IPS DF 19.7 (cell line): ENCODE measurements around the gene ZKSCAN3.
A peak's percentile ranks its signal among the peaks of the same experiment; 100 is the strongest.
"Not testable (repeated sequence)": the region's sequence is repeated elsewhere in the genome, so short reads cannot be mapped to it uniquely, and the experiment has no call there.

Source experiments
- DNase-seq: peaks from one replicate; pipeline ENCODE4 v3.0.0-alpha.2; 2013; ENCODE audit warnings: low read depth, low spot score

ZKSCAN3 gene

GRCh38 chr6:28349892-28350737, at the start of gene ZKSCAN3:
ZKSCAN3 (plus strand) TSS chr6:28349947; CDS start chr6:28359587, 9,640 bp downstream.
- DNase-seq: peak; percentile 70

GRCh38 chr6:28303570-28303969, 46.2 kb upstream of the ZKSCAN3 start:
- DNase-seq: no peak

DNA sequence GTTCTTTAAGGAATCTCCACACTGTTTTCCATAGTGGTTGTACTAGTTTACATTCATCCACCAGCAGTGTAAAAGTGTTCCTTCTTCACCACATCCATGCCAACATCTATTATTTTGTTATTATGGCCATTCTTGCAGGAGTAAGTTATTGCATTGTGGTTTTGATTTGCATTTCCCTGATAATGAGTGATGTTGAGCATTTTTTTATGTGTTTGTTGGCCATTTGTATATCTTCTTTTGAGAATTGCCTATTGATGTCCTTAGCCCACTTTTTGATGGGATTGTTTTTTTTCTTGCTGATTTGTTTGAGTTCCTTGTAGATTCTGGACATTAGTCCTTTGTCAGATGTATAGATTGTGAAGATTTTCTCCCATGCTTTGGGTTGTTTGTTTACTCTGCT, 43.4 kb upstream of the ZKSCAN3 start:
- not testable (repeated sequence) for DNase-seq

- DNase-seq: no peak
Observed at GRCh38 chr6:28311139-28311823, 38.5 kb upstream of the ZKSCAN3 start.

GRCh38 chr6:28312939-28313338, 36.8 kb upstream of the ZKSCAN3 start:
- DNase-seq: no peak

DNA sequence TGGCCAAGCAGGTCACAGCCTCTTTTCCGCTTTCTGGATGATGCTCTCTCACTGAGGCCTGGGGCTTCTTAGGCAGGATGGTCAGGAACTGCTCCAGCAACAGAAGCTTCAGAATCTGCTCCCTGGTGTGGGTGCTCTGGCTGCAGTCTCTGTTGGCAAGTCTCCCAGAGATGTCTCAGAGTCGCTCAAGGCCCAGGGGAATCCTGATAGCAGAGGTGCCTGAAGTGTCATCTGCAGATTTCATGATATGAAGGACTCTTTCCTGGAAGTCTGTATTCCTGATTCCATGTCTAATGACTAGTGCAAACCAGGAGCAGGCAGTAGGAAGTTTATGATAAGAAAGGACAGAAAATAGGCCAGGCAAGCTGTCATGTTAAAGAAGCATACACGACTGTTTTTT, 34.1 kb upstream of the ZKSCAN3 start:
- DNase-seq: no peak

DNA sequence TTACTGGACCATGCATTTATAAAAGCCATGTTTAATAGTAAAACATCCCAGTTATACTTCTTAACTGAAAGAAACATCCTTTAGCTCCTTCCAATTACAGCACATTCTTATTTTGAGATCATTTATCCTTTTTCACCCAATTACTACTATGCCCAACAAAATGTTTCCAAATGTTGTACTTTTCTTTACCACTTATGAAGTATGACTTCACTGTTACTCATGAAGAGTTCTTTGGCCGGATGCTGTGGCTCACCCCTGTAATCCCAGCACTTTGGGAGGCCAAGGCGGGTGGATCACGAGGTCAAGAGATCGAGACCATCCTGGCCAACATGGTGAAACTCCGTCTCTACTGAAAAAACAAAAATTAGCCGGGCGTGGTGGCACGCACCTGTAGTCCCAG, 31.9 kb upstream of the ZKSCAN3 start:
- DNase-seq: not testable (repeated sequence)

- no peak for DNase-seq
Observed at GRCh38 chr6:28322661-28323060, 27.1 kb upstream of the ZKSCAN3 start.

DNA sequence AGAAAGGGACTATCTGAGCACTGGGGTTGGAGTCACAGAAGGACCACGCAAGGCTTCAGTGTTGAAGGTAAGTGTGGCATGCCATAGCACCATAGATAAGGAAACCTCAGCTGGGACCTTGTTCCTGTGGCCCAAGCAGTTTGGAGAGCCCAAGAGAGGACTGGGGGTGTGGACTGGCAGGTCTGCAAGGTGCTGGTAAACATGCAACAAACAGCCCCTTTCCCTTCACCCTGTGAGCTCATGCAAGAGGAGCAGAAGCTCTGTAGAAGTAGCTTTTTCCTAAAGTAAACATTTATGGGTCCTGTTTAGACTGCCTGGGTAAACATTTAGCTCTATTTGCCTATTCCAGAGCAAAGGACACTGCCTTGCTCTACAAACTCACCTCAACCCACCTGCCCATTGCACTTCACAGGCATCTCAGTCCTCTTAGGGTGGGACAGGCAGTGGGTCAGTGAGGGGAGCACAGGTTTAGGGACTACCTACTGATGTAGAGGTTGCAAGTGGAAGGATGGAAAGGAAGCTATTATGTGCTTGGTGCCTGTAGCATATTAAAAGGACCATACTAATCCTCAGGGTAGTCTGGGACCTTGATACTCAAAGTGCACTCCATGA, 25.8 kb upstream of the ZKSCAN3 start:
- no peak for DNase-seq

DNA sequence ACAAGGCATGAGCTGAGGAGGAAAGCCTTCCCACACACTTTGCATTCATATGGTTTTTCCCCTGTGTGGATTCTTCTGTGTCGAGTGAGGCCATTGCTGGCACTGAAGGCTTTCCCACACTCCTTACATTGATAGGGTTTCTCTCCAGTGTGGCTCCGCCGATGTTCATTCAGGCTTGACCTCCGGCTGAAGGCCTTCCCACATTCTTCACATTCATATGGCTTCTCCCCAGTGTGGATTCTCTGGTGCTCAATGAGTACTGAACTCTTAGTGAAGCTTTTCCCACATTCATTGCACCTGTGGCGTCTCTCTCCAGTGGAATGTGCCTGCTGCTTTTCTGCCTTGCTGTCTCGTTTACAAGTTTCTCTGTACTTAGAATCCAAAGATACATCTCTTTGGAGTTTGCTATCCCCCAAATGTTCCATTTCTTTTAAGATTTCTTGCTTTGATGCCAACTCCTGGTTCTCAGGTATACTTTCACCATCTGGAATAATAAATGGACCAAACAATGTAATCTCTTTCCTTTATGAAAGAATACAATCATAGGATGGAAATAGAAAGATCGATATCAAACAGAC, 23.3 kb upstream of the ZKSCAN3 start:
- DNase-seq: no peak

DNA sequence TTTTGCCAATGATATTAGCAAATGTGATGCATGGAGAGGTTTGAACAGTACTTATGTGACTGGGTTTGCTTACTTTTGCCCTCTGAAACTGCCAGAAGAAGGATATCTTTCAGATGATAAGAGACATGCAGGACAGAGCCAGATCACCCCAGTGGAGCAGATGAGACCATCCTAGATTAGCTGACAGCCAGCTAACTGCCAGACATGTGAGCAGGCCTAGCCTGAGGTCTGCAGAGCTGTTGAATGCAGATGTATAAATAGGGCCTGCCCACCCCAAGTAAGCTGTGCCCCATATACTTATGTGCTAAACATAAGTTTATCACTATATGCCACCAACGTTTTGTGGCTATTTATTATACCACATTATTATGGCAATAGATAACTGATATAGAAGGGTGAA, 19.7 kb upstream of the ZKSCAN3 start:
- no peak for DNase-seq

DNA sequence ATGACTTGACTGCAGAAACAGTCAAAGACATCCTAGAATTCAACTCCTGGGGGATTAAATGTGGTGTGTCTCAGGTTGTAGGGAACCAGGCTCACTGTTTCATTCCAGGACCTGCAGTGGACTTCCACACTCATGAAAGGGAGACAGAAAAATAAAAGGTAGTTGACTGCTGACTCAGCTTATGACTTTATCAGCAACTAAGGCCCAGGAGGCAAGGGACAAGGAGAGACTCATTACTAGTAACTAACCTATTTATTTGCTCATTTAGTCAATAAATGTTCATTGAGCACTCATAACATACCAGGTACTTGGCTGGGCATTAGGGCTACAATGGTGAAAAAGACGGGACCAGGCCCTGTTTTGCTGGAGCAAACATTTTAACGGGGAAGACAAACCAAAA, 16.7 kb upstream of the ZKSCAN3 start:
- DNase-seq: no peak

DNA sequence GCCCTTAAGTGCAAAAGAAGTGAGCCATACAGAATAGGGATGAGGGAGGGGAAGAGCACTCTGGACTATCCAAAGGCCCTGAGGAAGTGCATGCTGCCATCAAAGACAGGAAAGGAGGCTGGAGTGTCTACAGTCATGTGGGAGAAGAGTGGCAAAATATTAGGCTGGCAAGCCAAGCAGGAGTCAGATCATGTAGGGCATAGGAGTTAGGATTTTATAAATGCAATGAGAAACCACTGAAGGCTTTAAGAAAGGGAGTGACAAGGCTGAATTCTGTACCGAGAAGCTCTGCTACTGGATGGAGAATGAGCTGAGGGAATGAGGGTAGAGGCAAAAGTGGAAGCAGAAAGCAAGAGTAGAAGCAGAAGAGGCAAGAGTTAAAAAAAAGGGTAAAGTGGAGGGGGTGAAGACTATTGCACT, 16.1 kb upstream of the ZKSCAN3 start:
- DNase-seq: no peak

- DNase-seq: no peak
Observed at GRCh38 chr6:28334286-28335039, 15.3 kb upstream of the ZKSCAN3 start.

DNA sequence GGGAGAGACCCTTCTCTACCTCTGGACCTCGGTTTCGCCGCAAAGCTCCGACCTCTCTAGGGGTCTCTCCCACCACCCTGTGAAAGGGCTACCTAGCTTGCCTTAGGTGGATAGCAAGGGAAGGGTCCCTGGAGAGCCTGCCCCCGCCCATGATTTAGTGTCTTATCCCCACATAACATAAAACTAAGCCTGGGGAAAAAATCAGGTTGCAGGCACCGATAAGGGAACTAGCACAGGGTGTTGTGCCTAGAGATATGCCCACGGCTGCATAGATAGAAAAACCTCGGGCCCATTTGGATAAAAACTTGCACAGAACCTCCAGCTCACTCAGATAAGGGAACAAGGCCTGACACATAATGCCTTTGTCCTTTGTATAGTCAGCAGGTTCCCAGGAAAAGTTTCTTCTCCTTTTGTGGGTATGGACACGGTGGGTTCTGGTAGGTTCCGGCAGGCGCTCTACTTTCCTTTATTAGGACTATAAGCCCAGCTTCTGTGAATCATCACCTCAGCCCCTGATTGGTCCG, 14.6 kb upstream of the ZKSCAN3 start:
- no peak for DNase-seq

GRCh38 chr6:28335564-28336283, 14.0 kb upstream of the ZKSCAN3 start, which contains the start of gene ZSCAN31:
ZSCAN31 (minus strand) TSS chr6:28336148; CDS start chr6:28329683, 6,465 bp downstream.
- DNase-seq: peak; percentile 98

DNA sequence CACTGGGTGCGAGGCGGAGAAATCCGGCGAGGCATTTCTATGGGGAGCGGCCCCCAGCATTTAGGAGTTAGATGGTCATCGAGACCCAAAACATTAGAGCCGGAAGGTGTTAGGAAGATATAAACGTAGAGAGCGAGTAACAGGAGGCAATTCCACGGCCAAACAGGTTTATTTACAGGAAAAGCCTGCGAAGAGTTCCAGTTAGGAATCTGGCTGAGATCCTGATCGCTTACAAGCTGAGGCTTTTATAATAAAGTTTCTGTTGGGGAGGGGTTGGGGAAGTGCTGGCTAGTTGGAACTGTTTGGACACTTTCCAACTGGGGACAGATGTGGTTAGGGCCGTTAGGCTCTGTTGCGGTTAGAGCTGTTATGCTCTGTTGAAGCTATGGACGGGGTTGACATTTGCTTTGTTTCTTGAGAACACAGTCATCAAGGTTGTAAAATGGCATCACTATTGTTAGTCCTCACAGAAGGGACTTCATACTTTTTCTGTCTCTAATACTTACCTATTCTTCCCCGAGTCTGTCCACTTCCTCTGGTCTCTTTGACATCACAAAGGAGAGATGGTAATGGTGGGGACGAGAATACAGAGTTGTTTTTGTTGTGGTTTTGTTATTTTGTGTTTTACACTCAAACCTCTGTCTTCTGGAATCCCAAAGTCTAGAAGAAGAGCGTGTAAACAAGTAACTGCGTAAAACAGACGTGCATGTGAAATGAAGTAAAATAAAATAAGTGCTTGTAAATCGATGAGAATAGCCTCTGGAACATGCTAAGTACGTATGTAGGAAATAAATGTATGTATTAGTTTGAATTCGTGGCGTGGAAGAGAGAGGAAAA, 13.2 kb upstream of the ZKSCAN3 start:
- no peak for DNase-seq

DNA sequence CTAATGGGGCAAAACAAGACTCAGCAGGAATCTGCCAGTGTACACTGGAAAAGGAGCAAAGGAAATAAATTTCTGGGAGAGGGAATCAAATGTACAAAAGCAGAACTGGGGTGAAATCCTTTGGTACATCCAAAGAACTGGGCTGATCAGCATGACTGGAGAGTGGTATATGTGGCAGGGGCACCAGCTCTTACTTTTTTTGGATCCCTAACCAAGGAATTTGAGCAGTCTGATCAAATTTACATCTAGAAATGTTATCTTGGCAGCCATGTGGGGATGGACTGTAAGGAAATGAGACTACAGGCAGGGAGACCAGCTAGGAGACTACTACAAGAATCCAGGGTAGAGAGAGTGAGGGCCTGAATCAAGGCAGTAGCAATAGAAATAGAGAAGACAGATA, 12.6 kb upstream of the ZKSCAN3 start:
- no peak for DNase-seq

DNA sequence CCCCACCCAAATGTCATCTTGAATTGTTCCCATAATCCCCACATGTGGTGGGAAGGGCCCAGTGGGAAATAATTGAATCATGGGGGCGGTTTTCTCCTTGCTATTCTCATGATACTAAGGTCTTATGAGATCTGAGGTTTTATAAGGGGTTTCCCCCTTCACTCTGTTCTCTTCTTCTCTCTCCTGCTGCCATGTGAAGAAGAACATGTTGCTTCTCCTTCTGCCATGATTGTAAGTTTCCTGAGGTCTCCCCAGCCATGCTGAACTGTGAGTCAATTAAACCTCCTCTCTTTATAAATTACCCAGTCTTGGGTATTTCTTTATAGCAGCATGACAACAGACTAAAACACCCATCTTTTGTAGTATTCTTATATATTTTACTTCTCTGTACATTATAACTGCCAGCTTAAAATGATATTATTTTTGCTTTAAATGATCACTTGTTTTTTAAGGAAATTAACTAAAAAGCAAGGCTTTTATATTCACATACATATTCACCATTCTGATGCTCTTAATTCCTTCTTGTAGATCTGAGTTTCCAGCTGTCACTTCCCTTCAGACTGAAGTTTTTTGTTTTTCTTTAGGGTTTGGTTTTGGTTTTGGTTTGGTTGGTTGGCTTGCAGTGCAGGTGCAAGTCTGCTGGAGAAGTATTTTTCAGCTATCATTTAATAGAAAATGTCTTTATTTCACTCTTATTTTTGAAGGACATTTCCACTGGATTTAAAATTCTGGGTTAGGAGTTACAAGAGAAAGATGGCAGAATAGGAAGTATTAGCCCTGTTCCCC, 9.2 kb upstream of the ZKSCAN3 start:
- no peak for DNase-seq
